Colonic mucosa (tissue), 4 donors: ENCODE results near the gene ARHGAP26. TPM values are rescaled to one million over a fixed set of nuclear protein-coding genes. Genes with fewer than 3 reads are reported as not detected.

ENCODE experiments used
- DNase-seq: peaks from one replicate; pipeline ENCODE4 v3.0.0-alpha.2; 2020
- H3K27ac ChIP-seq: fragments of 200-600 bp; one replicate; pipeline ENCODE4 v1.8.0; 2021
- H3K27me3 ChIP-seq: fragments of 200-600 bp; one replicate; pipeline ENCODE4 v1.8.0; 2021
- H3K36me3 ChIP-seq: fragments of 200-600 bp; one replicate; pipeline ENCODE4 v1.8.0; 2021
- H3K4me1 ChIP-seq: fragments of 200-600 bp; one replicate; pipeline ENCODE4 v1.8.0; 2021; ENCODE audit warnings: mild to moderate bottlenecking
- H3K4me3 ChIP-seq: fragments of 200-600 bp; one replicate; pipeline ENCODE4 v1.8.0; 2021
- H3K9ac ChIP-seq, 2 donors: one replicate each; pipeline ENCODE4 v1.7.0; 2013; ENCODE audit warnings: control low read depth in 2 of 2, low read depth in 2 of 2, low read length in 2 of 2
- H3K9me3 ChIP-seq: fragments of 200-600 bp; one replicate; pipeline ENCODE4 v1.8.0; 2021
- CTCF ChIP-seq: fragments of 200-600 bp; IDR thresholded peaks from one replicate; pipeline ENCODE4 v1.8.0; 2022; ENCODE audit warnings: antibody characterized with exemption, mild to moderate bottlenecking
- intact Hi-C: fragments of 100-400 bp; cut with DNase I; formaldehyde crosslinking; loops from one replicate; pipeline ENCODE4 v1.14.1; 2022
- total RNA-seq, 2 donors: library from RNA; stranded (reverse); fragmentation: NEBNext Ultra II Directional in 1 of 2; extraction: Animal tissue kit (Norgen Biotek cat#: 25700) in 1 of 2; gene quantifications; one replicate each; pipeline ENCODE4 v1.2.1, GENCODE V29; 2021
- donor health status: healthy.
- donor health status: DM: no; HTN: no; CAD: no.
- donor health status: DM: no; HTN: no; CAD: no.

The ARHGAP26 gene
- total RNA-seq, 2 donors from 2014 or later: 59.1 to 74.0 TPM

DNA sequence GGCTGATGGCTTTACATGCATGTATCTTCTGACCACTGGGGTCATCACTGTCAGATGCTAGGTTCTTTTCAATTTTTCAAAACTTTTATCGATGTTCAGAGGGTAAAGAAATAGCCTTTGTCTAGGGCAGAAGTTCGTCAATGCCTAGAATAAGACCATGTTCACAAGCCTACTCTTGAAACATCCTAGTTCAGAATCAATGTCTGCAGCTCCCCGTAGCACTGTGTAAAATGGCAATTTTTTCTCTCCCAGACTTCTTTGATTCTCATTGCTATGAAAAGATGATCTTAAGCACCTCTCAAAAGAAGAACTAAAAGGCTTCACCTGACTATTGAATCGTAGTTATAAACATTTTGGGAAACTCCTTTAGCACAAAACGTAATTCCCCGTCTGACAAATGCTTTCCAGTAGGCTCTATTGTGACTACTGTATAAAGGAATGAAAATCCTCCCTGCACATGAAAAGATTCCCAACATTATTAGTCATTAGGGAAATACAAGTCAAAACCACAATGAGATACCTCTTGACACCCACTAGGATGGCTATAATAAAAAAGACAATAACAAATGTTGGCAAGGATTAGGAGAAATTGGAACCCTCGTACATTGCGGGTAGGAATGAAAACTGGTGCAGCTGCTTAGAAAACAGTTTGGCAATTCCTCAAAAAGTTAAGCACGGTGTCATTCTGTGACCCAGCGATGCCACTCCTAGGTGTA lies 263.5 kb downstream of the ARHGAP26 start:
- H3K4me3 ChIP-seq: no peak overlapping the region
- H3K36me3 ChIP-seq: no peaks in the 10 kb centered on the region
- H3K27ac ChIP-seq: no peak overlapping the region
- intact Hi-C loops: no loop called here
- no peaks in the 10 kb centered on the region for H3K27me3 ChIP-seq
- DNase-seq: no peak
- no peak overlapping the region for H3K9ac ChIP-seq
- no peaks in the 10 kb centered on the region for H3K9me3 ChIP-seq
- H3K4me1 ChIP-seq: no peaks in the 10 kb centered on the region
- no peak for TF ChIP-seq CTCF

GRCh38 chr5:143036146-143036927 lies 266.2 kb downstream of the ARHGAP26 start:
- no peaks in the 10 kb centered on the region for H3K9me3 ChIP-seq
- no peaks in the 10 kb centered on the region for H3K27me3 ChIP-seq
- no peak overlapping the region for H3K9ac ChIP-seq
- H3K36me3 ChIP-seq: peaks cover 7% of the 10 kb centered on the region
- TF ChIP-seq CTCF: no peak
- intact Hi-C loops: no loop called here
- H3K4me3 ChIP-seq: no peak overlapping the region
- H3K4me1 ChIP-seq: no peaks in the 10 kb centered on the region
- no peak overlapping the region for H3K27ac ChIP-seq
- DNase-seq: no peak

DNA sequence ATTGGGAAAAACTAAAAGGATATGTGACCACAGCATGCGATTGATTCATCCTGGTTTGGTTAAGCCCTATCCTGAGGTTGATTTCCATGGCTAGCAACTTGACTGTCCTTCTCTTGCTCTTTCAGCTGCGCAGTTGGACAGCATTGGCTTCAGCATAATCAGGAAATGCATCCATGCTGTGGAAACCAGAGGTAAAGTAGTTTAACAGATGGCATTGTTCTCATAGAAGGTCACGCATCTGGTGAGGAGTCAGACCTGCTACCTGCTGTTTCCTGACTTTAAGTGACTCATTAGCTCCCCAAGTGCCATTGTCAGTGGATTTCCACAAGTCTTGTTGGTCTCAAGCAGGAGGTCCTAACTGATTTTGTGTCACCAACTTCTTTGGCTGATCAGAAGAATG lies 266.9 kb downstream of the ARHGAP26 start:
- Histone ChIP-seq H3K9ac (no peak overlapping the region), H3K4me1 (no peaks in the 10 kb centered on the region), H3K4me3 (no peak overlapping the region), H3K9me3 (no peaks in the 10 kb centered on the region), H3K27ac (no peak overlapping the region), H3K27me3 (no peaks in the 10 kb centered on the region), H3K36me3 (peaks cover 10% of the 10 kb centered on the region)
- DNase-seq: no peak
- no peak for TF ChIP-seq CTCF
- intact Hi-C loops: no loop called here

DNA sequence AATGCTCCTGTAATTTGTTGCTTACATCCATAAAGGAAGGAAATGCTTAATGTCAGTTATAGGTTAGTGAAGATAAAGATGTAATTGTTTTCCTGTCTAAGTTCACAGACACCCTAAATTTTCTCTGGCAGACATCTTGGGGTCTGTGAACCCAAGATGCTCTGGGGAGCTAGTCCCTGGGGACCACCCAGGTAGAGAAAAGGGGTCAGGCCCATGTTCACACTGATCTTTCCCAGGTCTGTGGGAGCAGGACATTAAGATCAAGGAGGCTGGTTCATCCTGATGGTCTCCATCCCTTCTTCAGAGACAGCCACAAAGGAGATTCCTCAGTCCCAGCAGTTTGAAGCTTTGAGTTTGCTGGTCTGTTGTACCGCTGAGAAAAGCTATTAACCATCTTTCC lies 267.5 kb downstream of the ARHGAP26 start:
- Histone ChIP-seq H3K4me1 (no peaks in the 10 kb centered on the region), H3K4me3 (no peak overlapping the region), H3K36me3 (peaks cover 15% of the 10 kb centered on the region), H3K27me3 (no peaks in the 10 kb centered on the region), H3K27ac (no peak overlapping the region), H3K9me3 (no peaks in the 10 kb centered on the region), H3K9ac (no peak overlapping the region)
- intact Hi-C loops: no loop called here
- TF ChIP-seq CTCF: no peak
- no peak for DNase-seq

DNA sequence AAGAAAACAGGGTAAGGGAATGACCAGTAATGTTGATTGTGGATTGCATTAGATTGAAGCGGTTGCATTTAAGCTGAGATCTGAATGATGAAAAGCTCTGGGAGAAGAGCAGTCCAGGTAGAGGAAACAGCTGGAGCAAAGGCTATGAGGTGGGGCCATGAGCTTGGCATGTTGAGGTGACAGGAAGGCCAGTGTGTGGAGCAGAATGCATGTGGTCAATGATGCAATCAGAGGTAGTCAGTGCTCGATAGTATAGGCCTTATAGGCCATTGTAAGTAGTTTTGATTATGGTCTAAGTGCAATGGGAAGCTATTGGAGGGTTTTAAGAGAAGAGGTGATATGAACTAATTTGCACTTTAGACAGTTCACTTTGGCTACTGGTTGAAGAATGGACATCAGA lies 270.4 kb downstream of the ARHGAP26 start:
- Histone ChIP-seq H3K4me3 (no peak overlapping the region), H3K9me3 (no peaks in the 10 kb centered on the region), H3K27ac (no peak overlapping the region), H3K9ac (no peak overlapping the region), H3K36me3 (peaks cover 15% of the 10 kb centered on the region), H3K27me3 (no peaks in the 10 kb centered on the region), H3K4me1 (no peaks in the 10 kb centered on the region)
- no peak for TF ChIP-seq CTCF
- DNase-seq: no peak
- intact Hi-C loops: loop anchor here (10.0 kb wide), 1 partner anchor 94 kb away; no protein-coding TSS in a partner anchor
